Tibial artery (tissue), 4 donors: ENCODE data around the gene PRDM2.

ENCODE experiments used
- DNase-seq, 2 donors: peaks; one replicate each; pipeline ENCODE4 v3.0.0-alpha.2; 2019
- H3K27ac ChIP-seq, 2 donors: fragments of 200-600 bp; sonication (generic) in 1 of 2; 1 replicate in 1 of 2; 2 replicates in 1 of 2; pipeline ENCODE4 v1.5.1; 2018 to 2019; ENCODE audit warnings: mild to moderate bottlenecking in 1 of 2
- H3K27me3 ChIP-seq, 2 donors: fragments of 200-600 bp; sonication (generic) in 1 of 2; one replicate each; pipeline versions ENCODE4 v1.5.1 to v1.6.0; 2016 to 2019
- H3K36me3 ChIP-seq, 3 donors: fragments of 200-600 bp; sonication (generic) in 2 of 3; one replicate each; pipeline ENCODE4 v1.5.1; 2016 to 2019; ENCODE audit warnings: mild to moderate bottlenecking in 2 of 3
- H3K4me1 ChIP-seq, 4 donors: fragments of 200-600 bp; sonication (generic) in 2 of 4; 1 replicate in 3 of 4; 2 replicates in 1 of 4; pipeline ENCODE4 v1.5.1; 2016 to 2019
- H3K4me3 ChIP-seq, 2 donors: fragments of 200-600 bp; sonication (generic) in 1 of 2; 1 replicate in 1 of 2; 2 replicates in 1 of 2; pipeline ENCODE4 v1.5.1; 2018 to 2019; ENCODE audit warnings: mild to moderate bottlenecking in 2 of 2
- H3K9me3 ChIP-seq, 3 donors: fragments of 200-600 bp; sonication (generic) in 1 of 3; one replicate each; pipeline ENCODE4 v1.5.1; 2016 to 2019
- CTCF ChIP-seq, 2 experiments: fragments of 200-600 bp in 1 of 2; fragments of 450-650 bp in 1 of 2; IDR thresholded peaks; one replicate each; pipeline ENCODE4 v1.5.1; 2017 to 2019; ENCODE audit warnings: antibody characterized with exemption in 2 of 2, mild to moderate bottlenecking in 1 of 2, moderate library complexity in 1 of 2
- intact Hi-C: fragments of 100-400 bp; cut with DNase I; formaldehyde crosslinking; loops from one replicate; pipeline ENCODE4 v1.15.0; 2023; ENCODE audit warnings: low total_unique reads

The PRDM2 gene

GRCh38 chr1:13804240-13804633, 104.2 kb downstream of the PRDM2 start:
- intact Hi-C loops, result no loop called here
- Histone ChIP-seq H3K4me3 (no peak overlapping the region), H3K9me3 (no peaks in the 10 kb centered on the region), H3K4me1 (peaks cover 0 to 15% (median 2%) of the 10 kb centered on the region in 4 donors), H3K27me3 (no peaks in the 10 kb centered on the region), H3K27ac (no peak overlapping the region), H3K36me3 (peaks cover 0 to 9% (median 0%) of the 10 kb centered on the region in 3 donors)
- DNase-seq, result peak in 1 of 2 donors; percentile 21
- no peak for TF ChIP-seq CTCF (IDR thresholded peaks at IDR 0.05)

- H3K9me3 ChIP-seq, result no peaks in the 10 kb centered on the region
- H3K27me3 ChIP-seq, result no peaks in the 10 kb centered on the region
- TF ChIP-seq CTCF (IDR thresholded peaks at IDR 0.05), result no peak
- H3K36me3 ChIP-seq, result peaks cover 0 to 16% (median 0%) of the 10 kb centered on the region in 3 donors
- H3K27ac ChIP-seq, result no peak overlapping the region
- intact Hi-C loops, result no loop called here
- no peak for DNase-seq
- no peak overlapping the region for H3K4me3 ChIP-seq
- peaks cover 0 to 11% (median 2%) of the 10 kb centered on the region in 4 donors for H3K4me1 ChIP-seq
Observed at GRCh38 chr1:13805431-13805830, 105.4 kb downstream of the PRDM2 start.

GRCh38 chr1:13806108-13806507, 106.1 kb downstream of the PRDM2 start:
- no peak for TF ChIP-seq CTCF (IDR thresholded peaks at IDR 0.05)
- no peaks in the 10 kb centered on the region for H3K9me3 ChIP-seq
- peaks cover 0 to 4% (median under 1%) of the 10 kb centered on the region in 4 donors for H3K4me1 ChIP-seq
- peaks cover 0 to 16% (median 0%) of the 10 kb centered on the region in 3 donors for H3K36me3 ChIP-seq
- H3K27ac ChIP-seq, result no peak overlapping the region
- peak in 1 of 2 donors; percentile 10 for DNase-seq
- H3K27me3 ChIP-seq, result no peaks in the 10 kb centered on the region
- H3K4me3 ChIP-seq, result no peak overlapping the region
- intact Hi-C loops, result no loop called here

GRCh38 chr1:13807209-13807608, 107.2 kb downstream of the PRDM2 start:
- DNase-seq, result peak in 1 of 2 donors; percentile 25
- Histone ChIP-seq H3K27me3 (no peaks in the 10 kb centered on the region), H3K4me1 (no peaks in the 10 kb centered on the region), H3K36me3 (peaks cover 0 to 16% (median 0%) of the 10 kb centered on the region in 3 donors), H3K27ac (no peak overlapping the region), H3K9me3 (no peaks in the 10 kb centered on the region), H3K4me3 (no peak overlapping the region)
- intact Hi-C loops, result no loop called here
- no peak for TF ChIP-seq CTCF (IDR thresholded peaks at IDR 0.05)

GRCh38 chr1:13808729-13809131, 108.7 kb downstream of the PRDM2 start:
- Histone ChIP-seq H3K4me3 (no peak overlapping the region), H3K27ac (no peak overlapping the region), H3K27me3 (no peaks in the 10 kb centered on the region), H3K9me3 (no peaks in the 10 kb centered on the region), H3K4me1 (no peaks in the 10 kb centered on the region), H3K36me3 (peaks cover 0 to 16% (median 0%) of the 10 kb centered on the region in 3 donors)
- intact Hi-C loops, result no loop called here
- DNase-seq, result peak in 1 of 2 donors; percentile 61
- TF ChIP-seq CTCF (IDR thresholded peaks at IDR 0.05), result no peak
